ENCODE measurements around the gene CAPN10.

GRCh38 chr2:240556553-240557100 is 29.9 kb upstream of the CAPN10 start:
- no peak for TF ChIP-seq GATA2 (IDR thresholded peaks at IDR 0.05; ENCODE audit: low read depth, low read length)
- TF ChIP-seq GATA3 (IDR thresholded peaks at IDR 0.05; ENCODE audit: low read depth, low read length) = no peak

Data from SH-SY5Y (cell line).